Daoy (cell line): Measurements from ENCODE around the gene TMPRSS11E. TPM values are rescaled to one million over a fixed set of nuclear protein-coding genes. Genes with fewer than 3 reads are reported as not detected.

Experiments used
- total RNA-seq: library from RNA; depleted of rRNA; stranded (reverse); fragments of >200 nt; shearing (Covaris generic); gene quantifications from 2 replicates; pipeline ENCODE4 v1.2.3, GENCODE V29; 2014; rRNA removed

Gene TMPRSS11E
- total RNA-seq, 1 experiment from 2014 or later: not detected

Other genes with a start within 250 kb of the TMPRSS11E start
- gene TMPRSS11B, start 201.8 kb upstream of the TMPRSS11E start, total RNA-seq: not detected in 2 replicates
- gene YTHDC1, start 97.4 kb upstream of the TMPRSS11E start, total RNA-seq: 35.0 and 37.5 TPM in 2 replicates
- gene UGT2B17, start 128.9 kb downstream of the TMPRSS11E start, total RNA-seq: not detected in 2 replicates
- not detected in 2 replicates for gene UGT2B15, start 223.2 kb downstream of the TMPRSS11E start, total RNA-seq